GM19240 (cell line): ENCODE data around the gene GIPC1.
A peak's percentile ranks its signal among the peaks of the same experiment; 100 is the strongest.
"Not testable (repeated sequence)": the region's sequence is repeated elsewhere in the genome, so short reads cannot be mapped to it uniquely, and the experiment has no call there.

Experiments
- DNase-seq: peaks from one replicate; pipeline ENCODE4 v3.0.0; 2011; ENCODE audit warnings: low spot score; ENCODE audit not compliant: insufficient read length

Gene GIPC1

GRCh38 chr19:14517840-14518505 is 22.0 kb upstream of the GIPC1 start, which contains the start of gene DNAJB1:
TSS of gene DNAJB1 (minus strand) at chr19:14518397. CDS start at chr19:14518349, 48 bp downstream.
- peak; percentile 80 for DNase-seq

- DNase-seq, result no peak
Observed at GRCh38 chr19:14517446-14517839, 21.5 kb upstream of the GIPC1 start.

- DNase-seq, result no peak
Observed at GRCh38 chr19:14516746-14517438, 21.0 kb upstream of the GIPC1 start.

GRCh38 chr19:14516048-14516534 is 20.2 kb upstream of the GIPC1 start:
- DNase-seq, result no peak

- no peak for DNase-seq
Observed at GRCh38 chr19:14515501-14516047, 19.6 kb upstream of the GIPC1 start.

- DNase-seq, result no peak
Observed at GRCh38 chr19:14514215-14514863, 18.4 kb upstream of the GIPC1 start.

- no peak for DNase-seq
Observed at GRCh38 chr19:14512406-14512961, 16.6 kb upstream of the GIPC1 start.

- no peak for DNase-seq
Observed at GRCh38 chr19:14511229-14511593, 15.3 kb upstream of the GIPC1 start.

- no peak for DNase-seq
Observed at GRCh38 chr19:14510311-14511228, 14.6 kb upstream of the GIPC1 start.

GRCh38 chr19:14507704-14508542 is 12.0 kb upstream of the GIPC1 start:
- no peak for DNase-seq

GRCh38 chr19:14505488-14506239 is 9.7 kb upstream of the GIPC1 start:
- peak; percentile 41 for DNase-seq

GRCh38 chr19:14504575-14504974 is 8.6 kb upstream of the GIPC1 start:
- DNase-seq, result not testable (repeated sequence)

- no peak for DNase-seq
Observed at GRCh38 chr19:14503285-14503684, 7.4 kb upstream of the GIPC1 start.

GRCh38 chr19:14502334-14503092 is 6.6 kb upstream of the GIPC1 start:
- DNase-seq, result no peak

- no peak for DNase-seq
Observed at GRCh38 chr19:14497228-14497921, 1.4 kb upstream of the GIPC1 start.

GRCh38 chr19:14496834-14497227 is 904 bp upstream of the GIPC1 start:
- no peak for DNase-seq

- no peak for DNase-seq
Observed at GRCh38 chr19:14495672-14496028, 277 bp downstream of the GIPC1 start.
